SK-N-SH (cell line): ENCODE data around the gene PRICKLE1.

ENCODE experiments used
- CTCF ChIP-seq: fragments of 200-600 bp; sonication (generic); IDR thresholded peaks from 2 replicates; pipeline ENCODE4 v1.6.1; 2017; ENCODE audit warnings: antibody characterized with exemption, mild to moderate bottlenecking, moderate library complexity
- MAX ChIP-seq: IDR thresholded peaks from 2 replicates; pipeline ENCODE4 v1.4.0; 2012; ENCODE audit warnings: low read depth
- RCOR1 ChIP-seq: fragments of 150-350 bp; IDR thresholded peaks from 2 replicates; pipeline ENCODE4 v1.6.1; 2017; ENCODE audit warnings: antibody characterized with exemption, low read length
- RFX5 ChIP-seq: IDR thresholded peaks from 2 replicates; pipeline ENCODE4 v1.6.1; 2012; ENCODE audit warnings: mild to moderate bottlenecking, improper control_type of control experiment, low read length
- YY1 ChIP-seq: IDR thresholded peaks from 2 replicates; pipeline ENCODE4 v1.4.0; 2012; ENCODE audit warnings: low read depth, mild to moderate bottlenecking

- TF ChIP-seq CTCF (no peak), MAX (no peak), RCOR1 (no peak), YY1 (no peak), RFX5 (no peak)
Measured at GRCh38 chr12:42490261-42490842, 99.2 kb downstream of the PRICKLE1 start.
